Osteocyte (in vitro differentiated cells): ENCODE results near the gene ALK. TPM values are rescaled to one million over a fixed set of nuclear protein-coding genes. Genes with fewer than 3 reads are reported as not detected.

Source experiments
- DNase-seq: peaks from one replicate; pipeline ENCODE4 v3.0.0; 2021; ENCODE audit warnings: mixed read lengths; ENCODE audit not compliant: unreplicated experiment; ENCODE audit errors: extremely low spot score
- H3K27ac Mint-ChIP-seq: one replicate; pipeline ENCODE4 v1.8.0; 2021; ENCODE audit warnings: mild to moderate bottlenecking, mixed read lengths; ENCODE audit not compliant: unreplicated experiment
- H3K27me3 Mint-ChIP-seq: one replicate; pipeline ENCODE4 v1.8.0; 2021; ENCODE audit warnings: mixed read lengths; ENCODE audit not compliant: unreplicated experiment
- H3K36me3 Mint-ChIP-seq: one replicate; pipeline ENCODE4 v1.8.0; 2021; ENCODE audit warnings: mixed read lengths; ENCODE audit not compliant: unreplicated experiment
- H3K4me1 Mint-ChIP-seq: one replicate; pipeline ENCODE4 v1.8.0; 2021; ENCODE audit warnings: mixed read lengths; ENCODE audit not compliant: unreplicated experiment
- H3K4me3 Mint-ChIP-seq: one replicate; pipeline ENCODE4 v1.8.0; 2021; ENCODE audit warnings: mild to moderate bottlenecking, moderate library complexity, mixed read lengths; ENCODE audit not compliant: unreplicated experiment
- H3K9me3 Mint-ChIP-seq: one replicate; pipeline ENCODE4 v1.8.0; 2021; ENCODE audit warnings: mixed read lengths; ENCODE audit not compliant: unreplicated experiment
- CTCF ChIP-seq: fragments of 200-600 bp; sonication (generic); IDR thresholded peaks from 2 replicates; pipeline ENCODE4 v1.5.0; 2021; ENCODE audit warnings: antibody characterized with exemption, mild to moderate bottlenecking, moderate library complexity
- total RNA-seq: library from RNA; stranded (reverse); gene quantifications from 2 replicates; pipeline ENCODE4 v1.2.1, GENCODE V29; 2021

Gene ALK
- total RNA-seq, 1 donor from 2014 or later, result not detected

GRCh38 chr2:29382486-29382885, 538.9 kb downstream of the ALK start:
- no peaks in the 10 kb centered on the region for H3K4me1 Mint-ChIP-seq
- no peaks in the 10 kb centered on the region for H3K36me3 Mint-ChIP-seq
- H3K27me3 Mint-ChIP-seq, result no peaks in the 10 kb centered on the region
- H3K9me3 Mint-ChIP-seq, result no peaks in the 10 kb centered on the region
- H3K4me3 Mint-ChIP-seq, result no peak overlapping the region
- no peak overlapping the region for H3K27ac Mint-ChIP-seq
- DNase-seq, result no peak
- no peak for TF ChIP-seq CTCF

- TF ChIP-seq CTCF, result no peak
- Mint-ChIP-seq H3K4me1 (no peaks in the 10 kb centered on the region), H3K9me3 (no peaks in the 10 kb centered on the region), H3K4me3 (no peak overlapping the region), H3K27ac (no peak overlapping the region), H3K27me3 (no peaks in the 10 kb centered on the region), H3K36me3 (no peaks in the 10 kb centered on the region)
- DNase-seq, result no peak
Observed at GRCh38 chr2:29377788-29378187, 543.6 kb downstream of the ALK start.

GRCh38 chr2:29376541-29376940, 544.8 kb downstream of the ALK start:
- Mint-ChIP-seq H3K27me3 (no peaks in the 10 kb centered on the region), H3K27ac (no peak overlapping the region), H3K4me3 (no peak overlapping the region), H3K36me3 (no peaks in the 10 kb centered on the region), H3K4me1 (no peaks in the 10 kb centered on the region), H3K9me3 (no peaks in the 10 kb centered on the region)
- no peak for TF ChIP-seq CTCF
- no peak for DNase-seq

- no peaks in the 10 kb centered on the region for H3K36me3 Mint-ChIP-seq
- H3K27ac Mint-ChIP-seq, result no peak overlapping the region
- H3K4me3 Mint-ChIP-seq, result no peak overlapping the region
- TF ChIP-seq CTCF, result no peak
- no peaks in the 10 kb centered on the region for H3K9me3 Mint-ChIP-seq
- DNase-seq, result no peak
- no peaks in the 10 kb centered on the region for H3K27me3 Mint-ChIP-seq
- H3K4me1 Mint-ChIP-seq, result no peaks in the 10 kb centered on the region
Observed at GRCh38 chr2:29375843-29376242, 545.5 kb downstream of the ALK start.

- Mint-ChIP-seq H3K4me3 (no peak overlapping the region), H3K27me3 (no peaks in the 10 kb centered on the region), H3K4me1 (no peaks in the 10 kb centered on the region), H3K36me3 (no peaks in the 10 kb centered on the region), H3K27ac (no peak overlapping the region), H3K9me3 (no peaks in the 10 kb centered on the region)
- no peak for DNase-seq
- no peak for TF ChIP-seq CTCF
Observed at GRCh38 chr2:29374823-29375222, 546.6 kb downstream of the ALK start.
